CD8-positive, alpha-beta memory T cell (primary cell): ENCODE measurements around the gene BICDL1. TPM values are rescaled to one million over a fixed set of nuclear protein-coding genes. Genes with fewer than 3 reads are reported as not detected.
A peak's percentile ranks its signal among the peaks of the same experiment; 100 is the strongest.

ENCODE experiments used
- CTCF ChIA-PET: fragments of 350-600 bp; sonication (Branson Sonifier 250); formaldehyde crosslinking; loops from one replicate; lab custom pipeline; 2021; ENCODE audit warnings: antibody characterized with exemption; lab: Charles Lee
- POLR2A ChIA-PET: fragments of 350-600 bp; sonication (Branson Sonifier 250); formaldehyde crosslinking; loops from one replicate; lab custom pipeline; 2021; ENCODE audit warnings: antibody characterized with exemption; lab: Charles Lee
- DNase-seq, 5 donors: peaks; one replicate each; pipeline versions ENCODE4 v3.0.0 to v3.0.0-alpha.2; 2020 to 2022; ENCODE audit warnings: mixed read lengths in 1 of 5
- H3K27ac ChIP-seq: one replicate; pipeline ENCODE4 v1.7.0; 2013; ENCODE audit warnings: low read depth, mild to moderate bottlenecking, low read length, moderate library complexity
- H3K27me3 ChIP-seq: 2 replicates; pipeline ENCODE4 v1.7.0; 2013; ENCODE audit warnings: low read length, mild to moderate bottlenecking; ENCODE audit not compliant: insufficient read depth, poor library complexity, severe bottlenecking
- H3K36me3 ChIP-seq: 2 replicates; pipeline ENCODE4 v1.7.0; 2013; ENCODE audit warnings: mild to moderate bottlenecking, low read length, moderate library complexity; ENCODE audit not compliant: insufficient read depth
- H3K4me1 ChIP-seq: 2 replicates; pipeline ENCODE4 v1.7.0; 2013; ENCODE audit warnings: mild to moderate bottlenecking, low read length, moderate library complexity; ENCODE audit not compliant: insufficient read depth
- H3K4me3 ChIP-seq: 2 replicates; pipeline ENCODE4 v1.7.0; 2013; ENCODE audit warnings: mild to moderate bottlenecking, low read length
- H3K9me3 ChIP-seq: 2 replicates; pipeline ENCODE4 v1.7.0; 2013; ENCODE audit warnings: mild to moderate bottlenecking, low read length
- H3K27ac Mint-ChIP-seq, 8 donors: one replicate each; pipeline ENCODE4 v1.8.0; 2020 to 2021; ENCODE audit warnings: mixed read lengths in 8 of 8, mild to moderate bottlenecking in 6 of 8, inconsistent platforms in 3 of 8, moderate library complexity in 3 of 8
- H3K27me3 Mint-ChIP-seq, 2 donors: one replicate each; pipeline ENCODE4 v1.8.0; 2020 to 2021; ENCODE audit warnings: mixed read lengths in 2 of 2, mild to moderate bottlenecking in 1 of 2, moderate library complexity in 1 of 2
- H3K36me3 Mint-ChIP-seq, 3 donors: one replicate each; pipeline ENCODE4 v1.8.0; 2020 to 2021; ENCODE audit warnings: mixed read lengths in 3 of 3, inconsistent platforms in 1 of 3, mild to moderate bottlenecking in 1 of 3
- H3K4me1 Mint-ChIP-seq, 3 donors: one replicate each; pipeline ENCODE4 v1.8.0; 2020 to 2021; ENCODE audit warnings: mixed read lengths in 3 of 3, inconsistent platforms in 1 of 3, mild to moderate bottlenecking in 1 of 3
- H3K4me3 Mint-ChIP-seq, 7 donors: one replicate each; pipeline ENCODE4 v1.8.0; 2020 to 2021; ENCODE audit warnings: mixed read lengths in 7 of 7, mild to moderate bottlenecking in 6 of 7, moderate library complexity in 4 of 7, inconsistent platforms in 2 of 7
- H3K9me3 Mint-ChIP-seq, 5 donors: one replicate each; pipeline ENCODE4 v1.8.0; 2020 to 2022; ENCODE audit warnings: mixed read lengths in 5 of 5, mild to moderate bottlenecking in 3 of 5, moderate library complexity in 2 of 5, inconsistent platforms in 1 of 5
- polyA plus RNA-seq: library from polyadenylated mRNA; unstranded; fragments of 300-500 nt; fragmentation: Illumina TruSeq; gene quantifications from one replicate; pipeline ENCODE4 v1.2.3, GENCODE V29; 2021
- total RNA-seq, 2 experiments: library from RNA; stranded (reverse); gene quantifications; one replicate each; pipeline ENCODE4 v1.2.3, GENCODE V29; 2021

Gene BICDL1
- total and polyA plus RNA-seq, 3 experiments from 2014 or later: 7.4 to 109 (median 106) TPM

DNA sequence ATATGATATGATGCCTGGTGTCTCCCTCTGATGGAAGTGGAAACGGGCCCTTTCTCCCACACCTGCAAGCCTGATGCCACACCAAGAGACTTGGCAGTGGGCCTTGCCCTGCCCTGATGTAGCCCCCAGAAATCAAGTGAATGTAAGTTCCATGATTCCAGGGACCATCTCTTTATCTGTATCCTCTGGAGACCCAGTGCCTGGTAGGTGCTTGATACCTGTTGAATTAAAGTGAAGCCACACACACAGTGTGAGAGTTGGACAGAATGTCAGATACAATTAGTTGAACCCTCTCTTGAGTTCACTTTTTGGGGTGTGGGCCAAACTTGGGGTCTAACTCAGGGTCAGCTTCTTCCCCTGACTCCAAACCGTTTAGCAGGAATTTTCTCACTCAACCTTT lies 132.3 kb downstream of the BICDL1 start:
- H3K27ac ChIP-seq: no peak overlapping the region
- POLR2A ChIA-PET: no interaction called here
- DNase-seq: no peak
- Mint-ChIP-seq H3K9me3 (no peaks in the 10 kb centered on the region), H3K4me3 (peak overlapping the region in 5 of 7 donors; percentile 36 to 67 (median 59)), H3K4me1 (peaks cover 46 to 63% (median 61%) of the 10 kb centered on the region in 3 donors), H3K36me3 (peaks cover 0 to 3% (median 2%) of the 10 kb centered on the region in 3 donors), H3K27ac (peak overlapping the region in 7 of 8 donors; percentile 54 to 88 (median 76)), H3K27me3 (no peaks in the 10 kb centered on the region)
- H3K4me3 ChIP-seq: no peak overlapping the region
- CTCF ChIA-PET: interaction anchor here (1.2 kb wide), 1 partner anchor 34 kb away, joined by 3 read pairs; no protein-coding TSS in a partner anchor
- peaks cover 4% of the 10 kb centered on the region for H3K36me3 ChIP-seq
- H3K27me3 ChIP-seq: no peaks in the 10 kb centered on the region
- H3K4me1 ChIP-seq: peaks cover 56% of the 10 kb centered on the region
- no peaks in the 10 kb centered on the region for H3K9me3 ChIP-seq

DNA sequence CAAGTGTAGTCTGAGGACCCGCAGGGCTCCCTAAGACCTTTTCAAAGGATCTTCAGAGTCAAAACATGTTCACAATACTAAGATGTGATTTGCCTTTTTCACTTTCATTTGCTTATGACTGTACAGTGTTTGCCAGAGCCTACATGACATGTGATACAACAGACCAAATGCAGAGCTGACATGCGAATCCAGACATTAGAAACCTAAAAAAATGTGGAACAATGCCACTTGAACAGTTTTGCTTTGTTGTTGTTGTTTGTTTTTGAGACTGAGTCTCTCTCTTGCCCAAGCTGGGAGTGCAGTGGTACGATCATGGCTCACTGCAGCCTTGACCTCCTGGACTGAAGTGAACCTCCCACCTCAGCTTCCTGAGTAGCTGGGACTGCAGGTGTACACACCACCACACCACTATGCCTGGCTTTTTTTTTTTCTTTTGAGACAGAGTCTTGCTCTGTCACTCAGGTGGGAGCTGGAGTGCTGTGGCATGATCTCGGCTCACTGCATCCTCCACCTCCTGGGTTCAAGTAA lies 132.8 kb downstream of the BICDL1 start:
- H3K36me3 Mint-ChIP-seq: peaks cover 2 to 8% (median 4%) of the 10 kb centered on the region in 3 donors
- Histone ChIP-seq H3K4me3 (no peak overlapping the region), H3K36me3 (peaks cover 5% of the 10 kb centered on the region), H3K4me1 (peaks cover 56% of the 10 kb centered on the region), H3K27me3 (no peaks in the 10 kb centered on the region), H3K9me3 (no peaks in the 10 kb centered on the region), H3K27ac (no peak overlapping the region)
- H3K27ac Mint-ChIP-seq: peak overlapping the region; percentile 54 to 88 (median 76)
- peaks cover 46 to 67% (median 61%) of the 10 kb centered on the region in 3 donors for H3K4me1 Mint-ChIP-seq
- ChIA-PET POLR2A (no interaction called here), CTCF (interaction anchor here (1.1 kb wide), 1 partner anchor 35 kb away, joined by 3 read pairs; no protein-coding TSS in a partner anchor)
- peak overlapping the region in 4 of 7 donors; percentile 26 to 62 (median 54) for H3K4me3 Mint-ChIP-seq
- H3K27me3 Mint-ChIP-seq: no peaks in the 10 kb centered on the region
- no peaks in the 10 kb centered on the region for H3K9me3 Mint-ChIP-seq
- DNase-seq: no peak

DNA sequence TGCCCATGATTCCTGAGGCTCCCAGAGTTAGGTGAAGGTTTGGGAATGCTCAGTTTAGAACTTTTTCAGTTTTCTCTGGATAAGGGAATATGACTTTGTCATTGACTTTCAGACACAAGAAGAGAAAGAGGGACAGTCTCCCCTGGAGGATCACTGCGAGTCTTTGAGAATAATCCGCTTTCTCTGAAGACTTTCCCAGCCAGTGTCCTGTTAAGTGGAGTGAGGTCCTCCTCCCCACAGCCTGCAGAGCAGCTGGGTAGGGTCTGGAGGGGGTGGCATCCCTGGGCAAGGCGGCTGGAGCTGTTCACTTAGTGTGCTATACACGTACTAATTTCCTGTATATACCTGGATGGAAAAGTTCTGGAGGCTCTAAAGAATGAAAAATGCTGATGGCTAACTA lies 136.0 kb downstream of the BICDL1 start:
- peaks cover 6 to 34% (median 6%) of the 10 kb centered on the region in 3 donors for H3K36me3 Mint-ChIP-seq
- DNase-seq: no peak
- no peaks in the 10 kb centered on the region for H3K9me3 Mint-ChIP-seq
- Histone ChIP-seq H3K9me3 (no peaks in the 10 kb centered on the region), H3K36me3 (peaks cover 29% of the 10 kb centered on the region), H3K27me3 (no peaks in the 10 kb centered on the region), H3K4me3 (no peak overlapping the region), H3K4me1 (peaks cover 31% of the 10 kb centered on the region), H3K27ac (no peak overlapping the region)
- H3K27me3 Mint-ChIP-seq: no peaks in the 10 kb centered on the region
- H3K27ac Mint-ChIP-seq: peak overlapping the region in 5 of 8 donors; percentile 0 to 71 (median 17)
- peaks cover 29 to 41% (median 35%) of the 10 kb centered on the region in 3 donors for H3K4me1 Mint-ChIP-seq
- POLR2A ChIA-PET: no interaction called here
- CTCF ChIA-PET: interaction anchor here (1.0 kb wide), 1 partner anchor 9 kb away, joined by 3 read pairs; no protein-coding TSS in a partner anchor
- peak overlapping the region in 1 of 7 donors; percentile 59 for H3K4me3 Mint-ChIP-seq

DNA sequence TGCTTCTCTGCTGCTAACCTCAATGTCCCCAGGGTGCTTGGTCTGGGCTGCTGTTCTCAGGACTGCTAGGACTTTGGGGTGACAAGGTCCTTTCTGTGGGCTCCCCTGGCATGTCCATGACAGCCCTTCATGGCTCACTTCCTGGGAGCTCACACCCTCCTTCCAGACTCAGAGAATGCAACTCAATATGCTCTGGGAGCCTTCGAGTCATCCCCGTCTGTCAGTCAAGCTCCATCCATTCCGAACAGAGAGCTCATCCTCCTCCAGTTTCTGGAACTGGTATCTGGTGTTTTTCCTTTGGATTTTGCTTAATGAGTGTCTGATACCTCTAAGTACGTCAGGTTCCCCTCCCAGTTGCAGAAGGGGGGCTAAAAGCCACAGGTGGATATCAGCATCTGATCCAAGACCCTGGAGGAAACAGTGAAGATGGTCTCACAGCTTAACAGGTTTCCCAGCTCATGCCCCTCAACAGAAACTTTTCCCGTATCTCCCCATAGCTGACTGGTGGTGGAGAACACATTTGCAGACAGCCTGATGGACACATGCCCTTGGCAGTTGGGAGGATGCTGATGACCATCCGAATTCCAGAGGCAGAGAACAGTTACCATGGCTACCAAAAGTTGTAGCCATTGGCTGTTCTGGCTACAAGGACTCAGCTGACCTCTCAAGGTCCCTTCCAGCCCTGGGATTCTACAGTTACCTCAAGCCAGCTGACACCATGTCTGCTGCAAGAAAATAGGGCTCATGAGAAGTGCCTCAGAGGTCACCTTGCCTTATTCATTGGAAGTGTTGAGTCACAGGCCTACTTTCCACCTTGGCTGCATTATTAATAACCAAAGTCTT lies 137.0 kb downstream of the BICDL1 start:
- no peak for DNase-seq
- Mint-ChIP-seq H3K27ac (peak overlapping the region in 4 of 8 donors; percentile 12 to 83 (median 73)), H3K36me3 (peaks cover 6 to 43% (median 6%) of the 10 kb centered on the region in 3 donors), H3K27me3 (no peaks in the 10 kb centered on the region), H3K9me3 (no peaks in the 10 kb centered on the region), H3K4me1 (peaks cover 23 to 33% (median 28%) of the 10 kb centered on the region in 3 donors), H3K4me3 (peak overlapping the region in 2 of 7 donors; percentile 43 to 61)
- ChIA-PET POLR2A (no interaction called here), CTCF (interaction anchor here (0.8 to 1.0 kb wide), 2 partner anchors 10 to 136 kb away, joined by 3 read pairs; no protein-coding TSS in a partner anchor)
- H3K4me3 ChIP-seq: no peak overlapping the region
- peaks cover 26% of the 10 kb centered on the region for H3K4me1 ChIP-seq
- H3K9me3 ChIP-seq: no peaks in the 10 kb centered on the region
- H3K36me3 ChIP-seq: peaks cover 38% of the 10 kb centered on the region
- H3K27ac ChIP-seq: no peak overlapping the region
- no peaks in the 10 kb centered on the region for H3K27me3 ChIP-seq

DNA sequence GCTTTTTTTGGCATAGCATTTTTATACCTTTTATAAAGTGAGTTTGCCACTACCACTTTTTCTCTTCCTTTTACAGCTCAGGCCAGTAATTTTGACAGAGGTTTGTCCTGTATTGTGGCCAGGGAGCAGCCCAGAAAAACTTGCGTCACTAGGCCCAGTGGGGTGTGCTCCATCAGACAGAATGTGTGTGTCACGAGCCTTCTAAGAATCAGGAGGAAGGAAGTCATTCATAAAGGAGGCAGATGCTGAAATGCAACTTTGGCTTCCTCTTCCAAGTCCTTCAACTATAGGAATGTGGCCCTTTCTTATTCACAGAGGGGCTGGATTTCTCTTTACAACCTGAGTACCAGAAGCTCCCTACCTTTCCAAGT lies 137.6 kb downstream of the BICDL1 start:
- Histone ChIP-seq H3K27me3 (no peaks in the 10 kb centered on the region), H3K27ac (no peak overlapping the region), H3K4me1 (peaks cover 20% of the 10 kb centered on the region), H3K9me3 (no peaks in the 10 kb centered on the region), H3K36me3 (peaks cover 44% of the 10 kb centered on the region), H3K4me3 (no peak overlapping the region)
- ChIA-PET POLR2A (no interaction called here), CTCF (interaction anchor here (0.9 kb wide), 1 partner anchor 39 kb away, joined by 3 read pairs; no protein-coding TSS in a partner anchor)
- no peak for DNase-seq
- H3K27ac Mint-ChIP-seq: peak overlapping the region in 7 of 8 donors; percentile 32 to 83 (median 69)
- H3K9me3 Mint-ChIP-seq: no peaks in the 10 kb centered on the region
- peak overlapping the region in 1 of 7 donors; percentile 43 for H3K4me3 Mint-ChIP-seq
- H3K4me1 Mint-ChIP-seq: peaks cover 17 to 27% (median 22%) of the 10 kb centered on the region in 3 donors
- H3K27me3 Mint-ChIP-seq: no peaks in the 10 kb centered on the region
- H3K36me3 Mint-ChIP-seq: peaks cover 6 to 49% (median 10%) of the 10 kb centered on the region in 3 donors

DNA sequence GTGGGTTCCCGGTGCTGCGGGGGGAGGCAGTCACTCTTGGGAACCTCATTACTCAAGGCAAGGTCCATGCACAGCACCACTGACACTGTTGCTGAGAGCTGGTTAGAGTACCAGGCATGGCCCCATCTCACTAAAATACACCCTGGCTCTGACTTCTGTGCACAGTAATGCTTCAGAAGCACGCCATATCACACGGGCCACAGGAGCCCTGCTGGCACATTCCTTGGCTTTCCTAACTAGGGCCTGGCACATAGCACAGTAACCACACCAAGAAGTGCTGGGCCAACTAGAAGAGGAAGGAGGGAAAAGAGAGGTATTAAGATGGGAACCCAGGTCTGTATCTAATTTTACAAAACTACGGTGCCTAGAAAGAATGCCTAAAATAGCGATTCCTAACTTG lies 141.0 kb downstream of the BICDL1 start:
- Histone ChIP-seq H3K36me3 (peaks cover 74% of the 10 kb centered on the region), H3K4me3 (no peak overlapping the region), H3K9me3 (no peaks in the 10 kb centered on the region), H3K4me1 (no peaks in the 10 kb centered on the region), H3K27me3 (no peaks in the 10 kb centered on the region), H3K27ac (no peak overlapping the region)
- Mint-ChIP-seq H3K4me3 (no peak overlapping the region), H3K4me1 (peaks cover 0 to 5% (median 0%) of the 10 kb centered on the region in 3 donors), H3K9me3 (no peaks in the 10 kb centered on the region), H3K27ac (no peak overlapping the region), H3K36me3 (peaks cover 6 to 83% (median 12%) of the 10 kb centered on the region in 3 donors), H3K27me3 (no peaks in the 10 kb centered on the region)
- DNase-seq: no peak
- ChIA-PET POLR2A (no interaction called here), CTCF (no interaction called here)

DNA sequence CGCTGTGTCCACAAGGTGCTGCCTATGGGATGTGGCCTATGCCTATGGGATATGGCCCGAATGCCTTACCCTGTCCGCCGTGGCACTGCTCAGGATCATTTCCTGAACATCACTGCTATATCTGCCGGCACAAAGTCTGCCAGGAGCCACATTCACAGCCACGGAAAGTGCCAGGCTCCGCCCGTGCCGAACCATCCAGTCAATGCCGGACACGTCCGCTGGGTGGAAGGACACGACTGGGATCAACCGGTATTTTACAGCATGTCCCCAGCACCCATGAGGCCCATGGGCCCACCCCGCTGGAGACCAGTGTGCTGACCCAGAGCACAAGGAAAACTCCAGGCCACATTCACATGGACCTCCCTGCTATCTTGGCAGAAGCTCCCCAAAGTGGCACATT lies 142.1 kb downstream of the BICDL1 start:
- Histone ChIP-seq H3K9me3 (no peaks in the 10 kb centered on the region), H3K27me3 (no peaks in the 10 kb centered on the region), H3K4me3 (no peak overlapping the region), H3K27ac (no peak overlapping the region), H3K36me3 (peaks cover 74% of the 10 kb centered on the region), H3K4me1 (no peaks in the 10 kb centered on the region)
- no peak for DNase-seq
- ChIA-PET CTCF (no interaction called here), POLR2A (no interaction called here)
- Mint-ChIP-seq H3K4me1 (peaks cover 0 to 5% (median 0%) of the 10 kb centered on the region in 3 donors), H3K9me3 (no peaks in the 10 kb centered on the region), H3K27me3 (no peaks in the 10 kb centered on the region), H3K4me3 (no peak overlapping the region), H3K27ac (no peak overlapping the region), H3K36me3 (peaks cover 6 to 90% (median 12%) of the 10 kb centered on the region in 3 donors)
